Lower lobe of right lung (tissue), 2 donors: ENCODE measurements around the gene MBD3L5. TPM values are rescaled to one million over a fixed set of nuclear protein-coding genes. Genes with fewer than 3 reads are reported as not detected.
"Not testable (repeated sequence)": the region's sequence is repeated elsewhere in the genome, so short reads cannot be mapped to it uniquely, and the experiment has no call there.

ENCODE experiments used
- ATAC-seq, 2 donors: fragments of 200-7000 bp; cut with Tn5 transposase; one replicate each; pipeline ENCODE4 v1.9.1; 2020 to 2022; ENCODE audit warnings: mild to moderate bottlenecking in 2 of 2, moderate library complexity in 2 of 2
- DNase-seq: peaks from one replicate; pipeline ENCODE4 v3.0.0-alpha.2; 2020
- H3K27ac ChIP-seq: fragments of 200-600 bp; one replicate; pipeline ENCODE4 v1.8.0; 2022
- H3K27me3 ChIP-seq: fragments of 200-600 bp; one replicate; pipeline ENCODE4 v1.8.0; 2022; ENCODE audit warnings: low read depth
- H3K36me3 ChIP-seq: fragments of 200-600 bp; one replicate; pipeline ENCODE4 v1.8.0; 2022; ENCODE audit warnings: mild to moderate bottlenecking
- H3K4me1 ChIP-seq: fragments of 200-600 bp; one replicate; pipeline ENCODE4 v1.8.0; 2022
- H3K4me3 ChIP-seq: fragments of 200-600 bp; one replicate; pipeline ENCODE4 v1.8.0; 2022; ENCODE audit warnings: mild to moderate bottlenecking
- H3K9me3 ChIP-seq: fragments of 200-600 bp; one replicate; pipeline ENCODE4 v1.8.0; 2022
- CTCF ChIP-seq: fragments of 200-600 bp; IDR thresholded peaks from one replicate; pipeline ENCODE4 v1.8.0; 2022; ENCODE audit warnings: antibody characterized with exemption, mild to moderate bottlenecking
- intact Hi-C: fragments of 100-400 bp; cut with DNase I; formaldehyde crosslinking; loops from one replicate; pipeline ENCODE4 v1.11.0; 2022
- total RNA-seq: library from RNA; stranded (reverse); fragmentation: NEBNext Ultra II Directional; extraction: Animal tissue kit (Norgen Biotek cat#: 25700); gene quantifications from one replicate; pipeline ENCODE4 v1.2.1, GENCODE V29; 2021
- donor health status: DM: no; HTN: yes; CAD: no; lungs with severe emphysema.

Gene MBD3L5
- total RNA-seq, 1 donor from 2014 or later = not detected

GRCh38 chr19:7041563-7041962, 11.2 kb downstream of the MBD3L5 start:
- H3K4me3 ChIP-seq, H3K27ac ChIP-seq, H3K4me1 ChIP-seq, H3K9me3 ChIP-seq, H3K36me3 ChIP-seq, H3K27me3 ChIP-seq, intact Hi-C loops, DNase-seq, ATAC-seq: not testable (repeated sequence)

- H3K27me3 ChIP-seq, DNase-seq, H3K36me3 ChIP-seq, H3K4me1 ChIP-seq, H3K9me3 ChIP-seq, ATAC-seq, intact Hi-C loops, H3K4me3 ChIP-seq, H3K27ac ChIP-seq: not testable (repeated sequence)
Measured at GRCh38 chr19:7049021-7049420, 18.6 kb downstream of the MBD3L5 start, which contains the start of gene MBD3L2. MBD3L2 (plus strand) TSS chr19:7049321; CDS start chr19:7049374, 53 bp downstream.

GRCh38 chr19:7051421-7051820, 21.0 kb downstream of the MBD3L5 start:
- H3K27me3 ChIP-seq, H3K36me3 ChIP-seq, intact Hi-C loops, H3K4me1 ChIP-seq, H3K9me3 ChIP-seq, ATAC-seq, H3K27ac ChIP-seq, DNase-seq, H3K4me3 ChIP-seq: not testable (repeated sequence)

GRCh38 chr19:7052896-7053295, 22.5 kb downstream of the MBD3L5 start:
- H3K4me1 ChIP-seq, DNase-seq, ATAC-seq, H3K36me3 ChIP-seq, H3K27ac ChIP-seq, intact Hi-C loops, H3K9me3 ChIP-seq, H3K27me3 ChIP-seq, H3K4me3 ChIP-seq: not testable (repeated sequence)

- H3K4me1 ChIP-seq, intact Hi-C loops, ATAC-seq, H3K9me3 ChIP-seq, H3K27ac ChIP-seq, H3K27me3 ChIP-seq, DNase-seq, H3K36me3 ChIP-seq, H3K4me3 ChIP-seq: not testable (repeated sequence)
Measured at GRCh38 chr19:7054635-7055368, 24.4 kb downstream of the MBD3L5 start.

GRCh38 chr19:7055679-7056078, 25.3 kb downstream of the MBD3L5 start:
- H3K36me3 ChIP-seq, DNase-seq, H3K4me3 ChIP-seq, H3K4me1 ChIP-seq, H3K27ac ChIP-seq, intact Hi-C loops, H3K27me3 ChIP-seq, H3K9me3 ChIP-seq, ATAC-seq: not testable (repeated sequence)

- DNase-seq, H3K4me3 ChIP-seq, H3K4me1 ChIP-seq, H3K27me3 ChIP-seq, H3K27ac ChIP-seq, H3K9me3 ChIP-seq, ATAC-seq, intact Hi-C loops, H3K36me3 ChIP-seq: not testable (repeated sequence)
Measured at GRCh38 chr19:7056371-7056770, 26.0 kb downstream of the MBD3L5 start.

GRCh38 chr19:7058576-7058975, 28.2 kb downstream of the MBD3L5 start, which contains the start of gene MBD3L3:
MBD3L3 (minus strand) TSS chr19:7058676; CDS start chr19:7058605, 71 bp downstream.
- DNase-seq, intact Hi-C loops, H3K27ac ChIP-seq, H3K36me3 ChIP-seq, H3K27me3 ChIP-seq, H3K4me3 ChIP-seq, H3K4me1 ChIP-seq, H3K9me3 ChIP-seq, ATAC-seq: not testable (repeated sequence)

GRCh38 chr19:7059977-7060376, 29.6 kb downstream of the MBD3L5 start:
- DNase-seq, H3K4me3 ChIP-seq, intact Hi-C loops, H3K27me3 ChIP-seq, H3K36me3 ChIP-seq, H3K9me3 ChIP-seq, H3K4me1 ChIP-seq, ATAC-seq, H3K27ac ChIP-seq: not testable (repeated sequence)

GRCh38 chr19:7063339-7063738, 33.0 kb downstream of the MBD3L5 start:
- TF ChIP-seq CTCF = no peak
- ATAC-seq (no peak), DNase-seq (no peak)
- Histone ChIP-seq H3K27ac (no peak overlapping the region), H3K9me3 (no peaks in the 10 kb centered on the region), H3K36me3 (no peaks in the 10 kb centered on the region), H3K4me1 (no peaks in the 10 kb centered on the region), H3K27me3 (no peaks in the 10 kb centered on the region), H3K4me3 (no peak overlapping the region)
- intact Hi-C loops = no loop called here
